HEK293T (cell line): ENCODE data around the gene DENND4C.

ENCODE experiments used
- CTCF ChIA-PET: fragments of 350-600 bp; formaldehyde crosslinking; extraction: SDS; loops from one replicate; lab custom pipeline; 2021; ENCODE audit warnings: antibody characterized with exemption, inconsistent platforms; lab: Yijun Ruan, JAX
- POLR2A ChIA-PET: fragments of 350-600 bp; formaldehyde crosslinking; extraction: SDS; loops from one replicate; lab custom pipeline; 2020; ENCODE audit warnings: antibody characterized with exemption, inconsistent platforms; lab: Yijun Ruan, JAX
- DNase-seq: peaks from one replicate; pipeline ENCODE4 v3.0.0; 2012; ENCODE audit warnings: mixed read lengths; ENCODE audit errors: extremely low spot score
- ARNT ChIP-seq: fragments of 450-650 bp; IDR thresholded peaks from 2 replicates; pipeline ENCODE4 v1.6.1; 2017; ENCODE audit warnings: mild to moderate bottlenecking
- BHLHE40 ChIP-seq: fragments of 450-650 bp; IDR thresholded peaks from 2 replicates; pipeline ENCODE4 v1.6.1; 2016; ENCODE audit warnings: mild to moderate bottlenecking, moderate library complexity, borderline replicate concordance
- CTBP1 ChIP-seq: fragments of 450-650 bp; IDR thresholded peaks from 2 replicates; pipeline ENCODE4 v1.6.1; 2016; ENCODE audit warnings: borderline replicate concordance
- ELF4 ChIP-seq: fragments of 450-650 bp; IDR thresholded peaks from 2 replicates; pipeline ENCODE4 v1.6.1; 2017; ENCODE audit warnings: antibody characterized with exemption
- FOXA1 ChIP-seq: fragments of 450-650 bp; IDR thresholded peaks from 2 replicates; pipeline ENCODE4 v1.6.1; 2016; ENCODE audit warnings: mild to moderate bottlenecking
- FOXK2 ChIP-seq: fragments of 450-650 bp; IDR thresholded peaks from 2 replicates; pipeline ENCODE4 v1.6.1; 2016; ENCODE audit warnings: mild to moderate bottlenecking
- FOXM1 ChIP-seq: fragments of 450-650 bp; IDR thresholded peaks from 2 replicates; pipeline ENCODE4 v1.6.1; 2017; ENCODE audit warnings: mild to moderate bottlenecking, borderline replicate concordance
- HDGF ChIP-seq: fragments of 450-650 bp; IDR thresholded peaks from 2 replicates; pipeline ENCODE4 v1.6.1; 2017; ENCODE audit warnings: antibody characterized with exemption, borderline replicate concordance
- L3MBTL2 ChIP-seq: fragments of 450-650 bp; conservative IDR thresholded peaks from 2 replicates; pipeline ENCODE4 v1.6.1; 2016; ENCODE audit warnings: mild to moderate bottlenecking
- LEF1 ChIP-seq: fragments of 450-650 bp; IDR thresholded peaks from 2 replicates; pipeline ENCODE4 v1.6.1; 2017; ENCODE audit warnings: mild to moderate bottlenecking, borderline replicate concordance
- NFRKB ChIP-seq: fragments of 450-650 bp; IDR thresholded peaks from 2 replicates; pipeline ENCODE4 v1.6.1; 2016; ENCODE audit warnings: mild to moderate bottlenecking, moderate library complexity
- SP1 ChIP-seq: fragments of 450-650 bp; IDR thresholded peaks from 2 replicates; pipeline ENCODE4 v1.6.1; 2017
- SUZ12 ChIP-seq: fragments of 450-650 bp; IDR thresholded peaks from 2 replicates; pipeline ENCODE4 v1.6.1; 2016; ENCODE audit warnings: mild to moderate bottlenecking
- TARDBP ChIP-seq: fragments of 450-650 bp; IDR thresholded peaks from 2 replicates; pipeline ENCODE4 v1.6.1; 2016
- ZNF384 ChIP-seq: fragments of 450-650 bp; IDR thresholded peaks from 2 replicates; pipeline ENCODE4 v1.6.1; 2016
- TF ChIP-seq, protein P1 (sequence below): fragments of 450-650 bp; IDR thresholded peaks from 2 replicates; pipeline ENCODE4 v1.6.1; 2016

The DENND4C gene

GRCh38 chr9:19213823-19214222 lies 16.7 kb upstream of the DENND4C start:
- no peak for DNase-seq
- CTCF ChIA-PET, result no interaction called here
- TF ChIP-seq SP1, result no peak
- TF ChIP-seq L3MBTL2, result no peak
- no peak for TF ChIP-seq FOXA1
- TF ChIP-seq FOXK2, result no peak
- POLR2A ChIA-PET, result no interaction called here

DNA sequence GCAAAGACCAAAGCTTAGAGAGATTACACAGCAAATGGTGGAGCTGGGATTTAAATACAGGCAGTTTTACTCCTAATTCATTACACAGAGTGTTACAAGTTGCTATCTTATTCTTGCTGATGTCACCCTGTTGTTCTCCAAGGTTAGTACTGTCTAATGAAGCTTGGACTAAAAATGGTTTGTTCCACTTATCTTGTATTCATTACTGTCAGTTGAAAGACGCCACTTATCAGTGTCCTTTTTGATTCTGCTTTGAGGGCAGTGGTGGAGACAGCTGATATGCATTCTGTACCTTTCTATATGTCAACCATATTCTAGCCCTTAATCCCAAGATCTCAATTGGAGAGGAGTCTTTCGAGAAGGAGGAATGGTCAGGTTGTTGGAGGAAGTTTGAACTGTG lies 14.0 kb upstream of the DENND4C start:
- ChIA-PET POLR2A (interaction anchor here (0.5 kb wide), 1 partner anchor 11 kb away, joined by 3 read pairs; no protein-coding TSS in a partner anchor), CTCF (no interaction called here)
- no peak for TF ChIP-seq ELF4
- TF ChIP-seq FOXM1, result no peak
- no peak for TF ChIP-seq HDGF
- TF ChIP-seq SP1, result no peak
- TF ChIP-seq ZNF384, result no peak
- TF ChIP-seq FOXK2, result no peak
- TF ChIP-seq LEF1, result no peak
- no peak for TF ChIP-seq TARDBP
- TF ChIP-seq BHLHE40, result no peak
- TF ChIP-seq L3MBTL2, result no peak
- DNase-seq, result no peak

- ChIA-PET CTCF (interaction anchor here (0.6 kb wide), 1 partner anchor 23 kb away, joined by 3 read pairs; no protein-coding TSS in a partner anchor), POLR2A (interaction anchor here (1.1 kb wide), 1 partner anchor 20 kb away, joined by 3 read pairs; no protein-coding TSS in a partner anchor)
- DNase-seq, result no peak
- TF ChIP-seq ZNF384, result no peak
- TF ChIP-seq FOXM1, result no peak
- no peak for TF ChIP-seq SP1
- TF ChIP-seq LEF1, result no peak
- no peak for TF ChIP-seq TARDBP
- TF ChIP-seq FOXA1, result no peak
- no peak for TF ChIP-seq L3MBTL2
- TF ChIP-seq ARNT, result no peak
- TF ChIP-seq FOXK2, result no peak
- no peak for TF ChIP-seq BHLHE40
- TF ChIP-seq SUZ12, result no peak
- TF ChIP-seq, protein P1, sequence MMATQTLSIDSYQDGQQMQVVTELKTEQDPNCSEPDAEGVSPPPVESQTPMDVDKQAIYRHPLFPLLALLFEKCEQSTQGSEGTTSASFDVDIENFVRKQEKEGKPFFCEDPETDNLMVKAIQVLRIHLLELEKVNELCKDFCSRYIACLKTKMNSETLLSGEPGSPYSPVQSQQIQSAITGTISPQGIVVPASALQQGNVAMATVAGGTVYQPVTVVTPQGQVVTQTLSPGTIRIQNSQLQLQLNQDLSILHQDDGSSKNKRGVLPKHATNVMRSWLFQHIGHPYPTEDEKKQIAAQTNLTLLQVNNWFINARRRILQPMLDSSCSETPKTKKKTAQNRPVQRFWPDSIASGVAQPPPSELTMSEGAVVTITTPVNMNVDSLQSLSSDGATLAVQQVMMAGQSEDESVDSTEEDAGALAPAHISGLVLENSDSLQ, result no peak
- TF ChIP-seq HDGF, result no peak
- no peak for TF ChIP-seq CTBP1
Measured at GRCh38 chr9:19221326-19221725, 9.2 kb upstream of the DENND4C start.

DNA sequence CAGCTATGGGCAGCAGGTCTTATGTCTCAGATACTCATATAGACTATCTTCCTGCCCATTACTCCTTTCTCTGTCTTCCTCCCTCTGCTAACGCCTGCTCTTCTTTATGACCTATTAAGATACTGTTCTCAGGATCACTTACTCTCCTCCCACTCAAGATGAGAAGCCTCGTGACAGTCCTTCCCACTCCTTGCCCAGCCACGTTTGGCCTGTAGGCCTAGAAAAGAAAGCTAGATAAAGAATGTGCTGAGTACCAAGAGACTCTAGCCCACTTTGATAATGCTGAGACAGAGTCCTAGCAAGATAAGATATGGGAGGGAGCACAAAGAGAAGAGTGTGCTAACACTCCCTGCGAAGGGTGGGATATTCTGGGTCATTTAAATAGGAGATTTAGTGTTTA lies 6.8 kb upstream of the DENND4C start:
- ChIA-PET POLR2A (no interaction called here), CTCF (no interaction called here)
- TF ChIP-seq FOXK2 (no peak), BHLHE40 (no peak), TARDBP (no peak), L3MBTL2 (no peak), LEF1 (no peak), NFRKB (no peak), ELF4 (no peak), SP1 (no peak)
- TF ChIP-seq, protein P1, result no peak
- DNase-seq, result no peak

DNA sequence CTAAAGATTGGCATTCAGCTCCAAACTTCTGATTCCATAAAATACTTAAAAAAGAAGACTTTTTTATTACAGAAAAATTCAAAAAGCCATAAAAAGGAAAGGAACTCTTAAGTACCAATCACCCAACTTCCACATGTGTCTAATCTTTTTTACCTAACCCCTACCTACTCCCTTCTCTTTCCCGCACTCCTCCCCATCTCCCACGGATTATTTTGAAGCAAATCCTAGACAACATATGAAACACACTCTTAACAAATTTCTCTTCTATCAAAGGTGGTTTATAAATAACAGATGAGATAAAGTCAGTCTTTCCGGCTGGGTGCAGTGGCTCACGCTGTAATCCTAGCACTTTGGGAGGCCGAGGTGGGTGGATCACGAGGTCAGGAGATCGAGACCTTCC lies 5.9 kb upstream of the DENND4C start:
- TF ChIP-seq BHLHE40, result no peak
- POLR2A ChIA-PET, result no interaction called here
- DNase-seq, result no peak
- CTCF ChIA-PET, result no interaction called here

DNA sequence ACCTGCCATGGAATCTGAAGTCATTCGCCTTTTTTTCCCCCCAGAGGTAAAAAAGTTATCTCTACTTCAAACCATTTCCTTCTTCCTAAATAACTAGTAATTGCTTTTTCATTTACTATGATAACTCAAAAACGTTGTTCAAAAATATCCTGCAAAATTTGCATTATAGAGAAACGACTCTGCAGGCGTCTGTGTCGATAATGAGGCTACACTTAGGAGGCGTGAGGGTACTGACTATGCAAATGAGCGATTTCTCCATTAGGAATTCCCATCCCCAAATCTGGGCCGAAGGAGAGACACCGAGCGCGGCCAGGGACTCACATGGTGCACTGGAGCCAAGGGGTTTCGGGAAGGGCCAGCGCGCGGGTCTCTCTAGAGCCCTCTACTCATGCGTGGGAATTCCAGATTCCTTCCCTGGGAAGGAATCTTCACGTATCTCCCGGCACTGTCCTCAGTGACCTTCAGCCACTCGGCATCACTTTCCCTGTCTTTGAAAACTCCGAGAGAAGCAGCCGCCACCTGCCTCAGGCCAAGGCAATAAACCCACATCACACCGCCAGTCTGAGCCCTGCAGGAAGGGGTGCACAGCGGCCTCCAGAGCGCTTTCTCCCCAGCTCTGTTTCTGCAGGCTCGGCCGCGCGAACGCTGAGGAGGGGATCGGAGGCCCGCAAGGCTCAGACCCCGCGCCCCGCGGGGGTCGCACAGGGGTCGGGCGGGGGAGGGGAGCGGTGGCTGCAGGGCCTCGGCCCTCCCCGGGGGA lies 718 bp upstream of the DENND4C start:
- POLR2A ChIA-PET, result interaction anchor here (0.7 to 3.0 kb wide), 3 partner anchors 18 to 146 kb away, joined by 4 to 15 read pairs (median 10); no protein-coding TSS in a partner anchor
- DNase-seq, result peak; percentile 61
- CTCF ChIA-PET, result no interaction called here
- peak; percentile 86 for TF ChIP-seq L3MBTL2
- no peak for TF ChIP-seq SP1
- TF ChIP-seq, protein P1, result no peak
- no peak; the same call in 1 of the 2 replicates for TF ChIP-seq CTBP1

DNA sequence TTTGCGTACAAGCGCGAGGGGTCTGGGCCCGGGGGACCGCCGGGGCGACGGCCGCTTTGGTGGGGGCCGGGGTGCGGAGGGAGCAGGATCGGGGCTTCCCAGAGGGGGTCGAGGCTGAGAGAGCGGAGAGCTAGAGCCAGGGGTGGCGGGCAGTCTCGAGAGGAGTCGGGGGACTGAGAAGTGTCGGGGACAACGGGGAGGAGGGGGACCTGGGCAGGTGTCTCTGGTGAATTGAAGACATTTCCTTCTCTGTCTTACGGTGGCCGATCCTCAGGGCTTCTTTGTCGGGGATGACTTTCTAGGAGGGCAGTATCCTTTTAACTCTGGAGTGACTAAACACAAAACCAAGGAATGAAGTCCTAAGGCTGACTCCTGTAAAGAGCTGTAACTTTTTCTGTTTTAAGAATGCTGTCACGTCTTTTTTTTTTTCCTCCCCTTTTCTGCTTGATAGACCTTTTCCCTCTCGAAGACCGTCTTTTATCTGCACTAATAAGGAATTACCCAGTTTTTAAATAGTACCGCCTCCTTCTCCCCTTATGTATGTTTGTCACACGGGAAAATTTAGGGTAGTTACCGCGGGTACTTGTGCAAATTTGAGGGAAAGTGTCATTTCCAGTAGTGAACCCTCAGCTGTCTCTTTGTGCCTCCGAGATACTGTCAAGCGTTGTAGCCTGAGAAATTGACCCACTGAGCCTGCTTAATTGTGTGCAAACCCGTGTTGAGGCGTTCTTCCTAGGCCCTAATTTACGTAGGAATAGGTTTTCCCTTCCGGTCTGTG lies 822 bp downstream of the DENND4C start:
- CTCF ChIA-PET, result no interaction called here

More for the DNA sequence above, 822 bp downstream of the DENND4C start:
- POLR2A ChIA-PET, result interaction anchor here (2.3 to 3.0 kb wide), 2 partner anchors 16 to 29 kb away, joined by 10 to 15 read pairs; no protein-coding TSS in a partner anchor
- DNase-seq, result no peak
- TF ChIP-seq L3MBTL2, result no peak
- TF ChIP-seq HDGF, result no peak
- peak; percentile 61; the same call in 1 of the 2 replicates for TF ChIP-seq ZNF384
- TF ChIP-seq LEF1, result no peak
- no peak for TF ChIP-seq BHLHE40
